ENCODE data around the gene UFD1. TPM values are rescaled to one million over a fixed set of nuclear protein-coding genes. Genes with fewer than 3 reads are reported as not detected.
"Not testable (repeated sequence)": the region's sequence is repeated elsewhere in the genome, so short reads cannot be mapped to it uniquely, and the experiment has no call there.

UFD1 gene
- total and polyA plus RNA-seq, 7 experiments from 2014 or later, result 46.8 to 87.8 (median 71.8) TPM

DNA sequence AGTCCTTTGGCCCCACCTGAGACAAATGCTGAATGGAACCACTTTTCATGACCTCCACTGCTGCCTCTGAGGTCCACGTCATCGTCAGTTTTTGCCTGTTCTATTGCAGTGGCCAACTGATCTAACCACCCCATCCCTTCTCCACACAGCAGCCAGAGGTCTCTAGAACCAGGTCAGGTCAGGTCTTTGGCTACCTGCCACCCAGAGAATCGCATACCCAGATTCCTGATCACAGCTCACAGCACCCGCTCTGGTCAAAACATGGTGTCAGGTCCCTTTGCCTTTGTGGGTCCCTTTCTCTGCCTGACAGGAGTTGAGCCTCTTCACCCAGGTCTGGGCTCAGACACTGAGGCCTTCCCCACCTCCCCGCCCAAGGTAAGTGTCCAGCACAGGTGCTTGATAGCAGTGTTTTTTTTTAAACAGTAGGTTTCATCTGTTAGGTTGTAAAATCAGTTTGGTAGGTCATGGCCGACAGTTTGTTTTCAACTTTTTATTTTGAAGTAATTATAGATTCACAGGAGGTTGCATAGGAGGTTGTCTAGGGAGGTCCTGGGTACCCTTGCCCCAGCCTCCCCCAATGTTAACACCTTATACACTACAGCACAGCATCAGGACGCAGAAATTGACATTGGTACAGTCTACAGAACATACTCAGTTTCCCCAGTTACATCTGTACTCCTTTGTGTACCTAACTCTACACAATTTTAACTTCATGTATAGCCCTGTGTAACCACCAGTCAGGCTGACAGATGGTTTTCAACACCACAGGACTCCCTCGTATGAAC is 38.4 kb downstream of the UFD1 start:
- Mint-ChIP-seq H3K4me3 (no peak overlapping the region), H3K36me3 (peaks cover 0 to 12% (median 10%) of the 10 kb centered on the region in 5 donors), H3K4me1 (peaks cover 18 to 35% (median 31%) of the 10 kb centered on the region in 7 donors), H3K27me3 (no peaks in the 10 kb centered on the region), H3K9me3 (no peaks in the 10 kb centered on the region), H3K27ac (peak overlapping the region in 4 of 9 donors; percentile 10 to 72 (median 43))
- ATAC-seq (no peak), DNase-seq (no peak)
- Histone ChIP-seq H3K4me3 (ENCODE audit: low read length) (no peak overlapping the region), H3K4me1 (ENCODE audit: control insufficient read depth in 2 of 2, insufficient read depth in 2 of 2, low read length in 2 of 2) (peaks cover 7 to 8% of the 10 kb centered on the region in 2 donors), H3K36me3 (ENCODE audit: control insufficient read depth in 2 of 3, insufficient read depth in 3 of 3, low read length in 3 of 3) (peaks cover 0 to 33% (median under 1%) of the 10 kb centered on the region in 3 experiments), H3K27ac (ENCODE audit: low read depth, low read length) (no peak overlapping the region), H3K9me3 (ENCODE audit: control insufficient read depth in 2 of 3, low read length in 3 of 3) (no peaks in the 10 kb centered on the region), H3K27me3 (ENCODE audit: control insufficient read depth in 2 of 2, insufficient read depth in 2 of 2, low read length in 2 of 2) (no peaks in the 10 kb centered on the region)
- ChIA-PET CTCF (no interaction called here), POLR2A (interaction anchor here (1.1 to 1.4 kb wide), 2 partner anchors 8 to 39 kb away, joined by 3 to 4 read pairs; partner anchors contain the start of genes CDC45, MRPL40 and UFD1)
- intact Hi-C loops (cut with micrococcal nuclease), result no loop called here

DNA sequence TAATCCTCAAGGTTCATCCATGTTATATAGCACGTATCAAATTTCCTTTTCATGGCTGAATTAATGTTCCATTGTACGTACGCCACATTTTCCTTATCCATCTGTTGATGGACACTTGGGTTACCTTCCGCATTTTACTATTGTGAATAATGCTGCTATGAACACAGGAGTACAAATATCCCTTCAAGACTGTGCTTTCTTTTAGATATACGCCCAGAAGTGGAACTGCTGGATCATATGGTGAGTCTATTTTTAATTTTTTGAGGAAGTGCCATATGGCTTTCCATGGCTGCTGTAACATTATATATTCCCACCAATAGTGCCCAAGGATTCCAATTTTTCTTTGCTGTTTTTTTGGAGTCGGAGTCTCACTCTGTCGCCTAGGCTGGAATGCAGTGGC is 40.7 kb downstream of the UFD1 start:
- intact Hi-C loops (cut with micrococcal nuclease), result loop anchor here in 1 of 2 donors (10.0 kb wide), 1 partner anchor 1567 kb away; the partner anchor contains the start of gene THAP7
- no peak for ATAC-seq
- Histone ChIP-seq H3K4me3 (ENCODE audit: low read length) (no peak overlapping the region), H3K27me3 (ENCODE audit: control insufficient read depth in 2 of 2, insufficient read depth in 2 of 2, low read length in 2 of 2) (no peaks in the 10 kb centered on the region), H3K36me3 (ENCODE audit: control insufficient read depth in 2 of 3, insufficient read depth in 3 of 3, low read length in 3 of 3) (peaks cover 0 to 23% (median 3%) of the 10 kb centered on the region in 3 experiments), H3K4me1 (ENCODE audit: control insufficient read depth in 2 of 2, insufficient read depth in 2 of 2, low read length in 2 of 2) (peaks cover 0 to 1% of the 10 kb centered on the region in 2 donors), H3K9me3 (ENCODE audit: control insufficient read depth in 2 of 3, low read length in 3 of 3) (no peaks in the 10 kb centered on the region), H3K27ac (ENCODE audit: low read depth, low read length) (no peak overlapping the region)
- Mint-ChIP-seq H3K27ac (peak overlapping the region in 3 of 9 donors; percentile 1 to 53 (median 15)), H3K4me1 (peaks cover 3 to 24% (median 17%) of the 10 kb centered on the region in 7 donors), H3K9me3 (no peaks in the 10 kb centered on the region), H3K36me3 (peaks cover 0 to 14% (median 9%) of the 10 kb centered on the region in 5 donors), H3K4me3 (no peak overlapping the region), H3K27me3 (no peaks in the 10 kb centered on the region)
- CTCF ChIA-PET, result interaction anchor here (0.8 kb wide), 1 partner anchor 653 kb away, joined by 4 read pairs; no protein-coding TSS in a partner anchor
- no peak for DNase-seq
- POLR2A ChIA-PET, result no interaction called here

DNA sequence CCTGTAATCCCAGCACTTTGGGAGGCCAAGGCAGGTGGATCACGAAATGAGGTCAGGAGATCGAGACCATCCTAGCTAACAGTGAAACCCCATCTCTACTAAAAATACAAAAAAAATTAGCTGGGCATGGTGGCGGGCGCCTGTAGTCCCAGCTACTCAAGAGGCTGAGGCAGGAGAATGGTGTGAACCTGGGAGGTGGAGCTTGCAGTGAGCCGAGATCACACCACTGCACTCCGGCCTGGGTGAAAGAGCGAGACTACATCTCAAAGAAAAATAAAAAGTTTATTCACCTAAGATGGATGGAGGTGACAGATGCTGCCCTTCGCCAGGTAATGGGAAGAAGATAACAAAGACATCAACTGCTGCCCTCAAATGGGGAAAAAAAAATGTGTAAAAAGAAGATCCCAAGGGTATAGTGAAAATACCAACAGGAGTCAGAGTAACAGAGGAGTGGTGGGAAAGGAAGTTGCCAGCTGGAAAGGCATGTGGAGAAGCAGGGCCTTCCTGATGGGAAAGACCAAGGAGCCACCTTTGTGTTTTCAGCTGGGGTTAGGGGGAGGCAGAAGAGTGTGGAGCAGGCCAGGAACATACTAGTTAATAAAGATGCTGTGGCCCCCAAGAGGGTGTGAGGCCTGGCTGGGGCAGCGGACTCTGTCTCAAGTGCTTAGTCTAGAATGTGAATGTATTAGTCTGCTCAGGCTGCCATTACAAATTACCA is 42.4 kb downstream of the UFD1 start:
- H3K4me1 ChIP-seq (ENCODE audit: control insufficient read depth in 2 of 2, insufficient read depth in 2 of 2, low read length in 2 of 2); H3K27me3 ChIP-seq (ENCODE audit: control insufficient read depth in 2 of 2, insufficient read depth in 2 of 2, low read length in 2 of 2); H3K9me3 ChIP-seq (ENCODE audit: control insufficient read depth in 2 of 3, low read length in 3 of 3); ATAC-seq; H3K9me3 Mint-ChIP-seq; DNase-seq; H3K4me3 ChIP-seq (ENCODE audit: low read length); H3K27ac ChIP-seq (ENCODE audit: low read depth, low read length); CTCF ChIA-PET; H3K27me3 Mint-ChIP-seq; H3K4me3 Mint-ChIP-seq: not testable (repeated sequence)
- Mint-ChIP-seq H3K36me3 (peaks cover 0 to 12% (median 0%) of the 10 kb centered on the region in 5 donors), H3K4me1 (peaks cover 6 to 27% (median 15%) of the 10 kb centered on the region in 7 donors), H3K27ac (peak overlapping the region in 7 of 9 donors; percentile 7 to 70 (median 22))
- peaks cover 0 to 24% (median 3%) of the 10 kb centered on the region in 3 experiments for H3K36me3 ChIP-seq (ENCODE audit: control insufficient read depth in 2 of 3, insufficient read depth in 3 of 3, low read length in 3 of 3)
- POLR2A ChIA-PET, result interaction anchor here (1.4 kb wide), 1 partner anchor 10 kb away, joined by 3 read pairs; no protein-coding TSS in a partner anchor
- intact Hi-C loops (cut with micrococcal nuclease), result loop anchor here in 1 of 2 donors (10.0 kb wide), 1 partner anchor 1568 kb away; the partner anchor contains the start of gene THAP7

DNA sequence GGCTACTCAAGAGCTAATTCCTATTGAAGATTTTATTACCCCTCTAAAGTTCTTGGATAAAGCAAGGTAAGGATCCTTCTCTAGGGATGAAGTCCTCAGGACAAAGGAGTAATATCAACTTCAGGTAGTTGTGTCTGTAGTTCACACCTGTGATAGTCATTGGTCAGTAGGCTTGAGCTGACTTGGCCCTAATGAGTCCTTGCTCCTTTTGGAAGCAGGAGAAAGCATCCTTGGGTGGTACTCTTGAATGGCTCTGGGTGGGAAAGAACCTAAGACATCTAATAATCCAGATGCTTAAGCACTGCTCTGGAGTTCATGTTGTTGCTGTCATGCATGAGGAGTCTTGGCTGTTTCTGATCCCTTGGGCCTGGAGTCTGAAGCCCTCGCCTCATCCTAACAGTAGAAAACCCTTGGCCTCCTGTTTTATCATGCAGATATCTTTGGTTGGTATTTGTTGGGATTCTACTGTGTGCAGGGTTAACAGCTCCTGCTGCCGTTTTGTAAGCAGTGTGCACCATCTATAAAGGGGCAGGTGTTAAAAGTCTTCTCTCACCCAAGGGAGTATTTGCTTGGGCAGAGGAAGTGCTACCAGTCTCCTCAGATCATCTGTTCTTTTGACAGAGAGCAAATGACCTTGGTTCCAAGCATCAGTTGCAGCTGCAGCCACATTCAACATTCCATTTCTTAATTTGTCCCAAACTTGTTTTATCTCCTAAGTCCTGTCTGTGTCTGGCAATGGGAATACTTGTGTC is 44.0 kb downstream of the UFD1 start:
- Histone ChIP-seq H3K4me3 (ENCODE audit: low read length) (no peak overlapping the region), H3K9me3 (ENCODE audit: control insufficient read depth in 2 of 3, low read length in 3 of 3) (no peaks in the 10 kb centered on the region), H3K27ac (ENCODE audit: low read depth, low read length) (peak overlapping the region; percentile 3), H3K4me1 (ENCODE audit: control insufficient read depth in 2 of 2, insufficient read depth in 2 of 2, low read length in 2 of 2) (peaks cover 8 to 11% of the 10 kb centered on the region in 2 donors), H3K36me3 (ENCODE audit: control insufficient read depth in 2 of 3, insufficient read depth in 3 of 3, low read length in 3 of 3) (peaks cover 0 to 19% (median 3%) of the 10 kb centered on the region in 3 experiments), H3K27me3 (ENCODE audit: control insufficient read depth in 2 of 2, insufficient read depth in 2 of 2, low read length in 2 of 2) (no peaks in the 10 kb centered on the region)
- H3K4me1 Mint-ChIP-seq, result peaks cover 11 to 34% (median 20%) of the 10 kb centered on the region in 7 donors
- CTCF ChIA-PET, result interaction anchor here (1.3 kb wide), 1 partner anchor 10 kb away, joined by 3 read pairs; no protein-coding TSS in a partner anchor
- H3K9me3 Mint-ChIP-seq, result no peaks in the 10 kb centered on the region
- H3K36me3 Mint-ChIP-seq, result peaks cover 0 to 16% (median 0%) of the 10 kb centered on the region in 5 donors
- intact Hi-C loops (cut with micrococcal nuclease), result loop anchor here (5.0 to 10.0 kb wide), 3 partner anchors 258 to 1570 kb away; partner anchors contain the start of genes SLC25A1 (in 1 of the 2) and THAP7 (in 1 of the 2)
- POLR2A ChIA-PET, result interaction anchor here (1.0 to 1.3 kb wide), 2 partner anchors 8 to 12 kb away, joined by 3 to 5 read pairs; partner anchors contain the start of gene C22orf39
- H3K4me3 Mint-ChIP-seq, result no peak overlapping the region
- ATAC-seq, result no peak
- H3K27ac Mint-ChIP-seq, result peak overlapping the region in 5 of 9 donors; percentile 13 to 59 (median 21)
- H3K27me3 Mint-ChIP-seq, result no peaks in the 10 kb centered on the region
- DNase-seq, result no peak

DNA sequence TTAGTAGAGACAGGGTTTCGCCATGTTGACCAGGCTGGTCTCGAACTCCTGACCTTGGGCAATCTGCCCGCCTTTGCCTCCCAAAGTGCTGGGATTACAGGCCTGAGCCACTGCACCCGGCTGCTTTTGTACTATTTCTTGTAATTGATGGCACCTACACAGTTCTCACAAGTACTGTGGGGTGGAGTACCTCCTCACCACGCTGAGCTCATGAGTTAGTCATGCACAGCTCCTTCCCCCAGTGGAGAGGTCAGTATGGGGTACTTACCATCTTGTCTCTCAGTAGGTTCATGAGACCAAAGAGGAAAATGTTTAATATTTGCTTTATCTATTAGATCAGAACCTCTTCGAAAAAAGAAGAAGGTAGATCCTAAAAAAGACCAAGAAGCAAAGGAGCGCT is 44.6 kb downstream of the UFD1 start:
- Histone ChIP-seq H3K4me3 (ENCODE audit: low read length) (no peak overlapping the region), H3K27ac (ENCODE audit: low read depth, low read length) (peak overlapping the region; percentile 3), H3K36me3 (ENCODE audit: control insufficient read depth in 2 of 3, insufficient read depth in 3 of 3, low read length in 3 of 3) (peaks cover 0 to 19% (median 3%) of the 10 kb centered on the region in 3 experiments), H3K4me1 (ENCODE audit: control insufficient read depth in 2 of 2, insufficient read depth in 2 of 2, low read length in 2 of 2) (peaks cover 14 to 17% of the 10 kb centered on the region in 2 donors), H3K9me3 (ENCODE audit: control insufficient read depth in 2 of 3, low read length in 3 of 3) (no peaks in the 10 kb centered on the region), H3K27me3 (ENCODE audit: control insufficient read depth in 2 of 2, insufficient read depth in 2 of 2, low read length in 2 of 2) (no peaks in the 10 kb centered on the region)
- ChIA-PET CTCF (interaction anchor here (1.3 kb wide), 1 partner anchor 10 kb away, joined by 3 read pairs; no protein-coding TSS in a partner anchor), POLR2A (interaction anchor here (1.0 to 1.3 kb wide), 2 partner anchors 9 to 13 kb away, joined by 3 to 5 read pairs; partner anchors contain the start of gene C22orf39)
- DNase-seq, result no peak
- intact Hi-C loops (cut with micrococcal nuclease), result loop anchor here (5.0 to 10.0 kb wide), 3 partner anchors 257 to 1570 kb away; partner anchors contain the start of genes SLC25A1 (in 1 of the 2) and THAP7 (in 1 of the 2)
- Mint-ChIP-seq H3K27me3 (no peaks in the 10 kb centered on the region), H3K9me3 (no peaks in the 10 kb centered on the region), H3K36me3 (peaks cover 0 to 21% (median 0%) of the 10 kb centered on the region in 5 donors), H3K4me3 (peak overlapping the region in 8 of 10 donors; percentile 17 to 90 (median 41)), H3K27ac (peak overlapping the region in 7 of 9 donors; percentile 18 to 71 (median 53)), H3K4me1 (peaks cover 17 to 40% (median 26%) of the 10 kb centered on the region in 7 donors)
- ATAC-seq, result no peak
